Measurements from ENCODE around the gene MS4A7.

MS4A7 gene

GRCh38 chr11:60371854-60372253 is 6.5 kb upstream of the MS4A7 start:
- DNase-seq: no peak

GRCh38 chr11:60372767-60373166 is 5.6 kb upstream of the MS4A7 start:
- DNase-seq: no peak

GRCh38 chr11:60375316-60375715 is 3.0 kb upstream of the MS4A7 start:
- no peak for DNase-seq

GRCh38 chr11:60376601-60377000 is 1.7 kb upstream of the MS4A7 start:
- DNase-seq: no peak

GRCh38 chr11:60377401-60378136 is 763 bp upstream of the MS4A7 start:
- no peak for DNase-seq

GRCh38 chr11:60389279-60389910 is 11.1 kb downstream of the MS4A7 start:
- no peak for DNase-seq

- DNase-seq: no peak
Measured at GRCh38 chr11:60390419-60390818, 12.1 kb downstream of the MS4A7 start.

GRCh38 chr11:60392361-60392760 is 14.0 kb downstream of the MS4A7 start:
- DNase-seq: no peak

- no peak for DNase-seq
Measured at GRCh38 chr11:60393016-60393415, 14.7 kb downstream of the MS4A7 start.

GRCh38 chr11:60394666-60395380 is 16.5 kb downstream of the MS4A7 start:
- DNase-seq: no peak

GRCh38 chr11:60396382-60396781 is 18.1 kb downstream of the MS4A7 start, which contains the start of gene MS4A14:
MS4A14 (plus strand) TSS chr11:60396459; CDS start chr11:60396579, 120 bp downstream.
- no peak for DNase-seq

- no peak for DNase-seq
Measured at GRCh38 chr11:60396799-60397198, 18.5 kb downstream of the MS4A7 start.

- no peak for DNase-seq
Measured at GRCh38 chr11:60420015-60420414, 41.7 kb downstream of the MS4A7 start.

GRCh38 chr11:60422609-60423008 is 44.3 kb downstream of the MS4A7 start:
- no peak for DNase-seq

- peak; percentile 5 for DNase-seq
Measured at GRCh38 chr11:60428517-60428916, 50.2 kb downstream of the MS4A7 start.

- DNase-seq: no peak
Measured at GRCh38 chr11:60429272-60429671, 50.9 kb downstream of the MS4A7 start, which contains the start of gene MS4A5. MS4A5 (plus strand) TSS chr11:60429572; CDS start chr11:60429675, 103 bp downstream.

GRCh38 chr11:60431251-60431650 is 52.9 kb downstream of the MS4A7 start:
- DNase-seq: no peak

GRCh38 chr11:60433401-60433800 is 55.1 kb downstream of the MS4A7 start:
- no peak for DNase-seq

Data from NCI-H1105 treated with DMSO at 0.1 percent for 48 hours (cell line).